Keratinocyte (primary cell): ENCODE measurements around the gene TMEM234. TPM values are rescaled to one million over a fixed set of nuclear protein-coding genes. Genes with fewer than 3 reads are reported as not detected.
A peak's percentile ranks its signal among the peaks of the same experiment; 100 is the strongest.

Experiments used
- DNase-seq: peaks from one replicate; pipeline ENCODE4 v3.0.0-alpha.2; 2011; ENCODE audit warnings: low read depth, missing footprints, low spot score
- FAIRE-seq: peaks from 2 replicates; lab custom pipeline; 2011; peaks lifted over from hg19 to GRCh38; lab: Jason Lieb, UNC
- H2AFZ ChIP-seq: 2 replicates; pipeline ENCODE4 v1.6.0; 2012; ENCODE audit warnings: low read length, control low read depth, inconsistent platforms; ENCODE audit not compliant: control insufficient read depth
- H3K27ac ChIP-seq: 2 replicates; pipeline ENCODE4 v1.5.1; 2011; ENCODE audit warnings: low read length; ENCODE audit not compliant: control insufficient read depth, insufficient read depth
- H3K27me3 ChIP-seq: 3 replicates; pipeline ENCODE4 v1.6.0; 2011; ENCODE audit warnings: low read length; ENCODE audit not compliant: control insufficient read depth, insufficient read depth; ENCODE audit errors: extremely low read depth
- H3K36me3 ChIP-seq, 2 experiments: 2 replicates in 1 of 2; 3 replicates in 1 of 2; pipeline ENCODE4 v1.5.1; 2011; ENCODE audit warnings: low read length in 2 of 2, mild to moderate bottlenecking in 1 of 2; ENCODE audit not compliant: control insufficient read depth in 2 of 2, insufficient read depth in 2 of 2; ENCODE audit errors: extremely low read depth in 1 of 2
- H3K4me1 ChIP-seq: 3 replicates; pipeline ENCODE4 v1.5.1; 2011; ENCODE audit warnings: low read length; ENCODE audit not compliant: control insufficient read depth, insufficient read depth; ENCODE audit errors: extremely low read depth
- H3K4me2 ChIP-seq: 3 replicates; pipeline ENCODE4 v1.6.0; 2011; ENCODE audit warnings: low read depth, low read length; ENCODE audit not compliant: control insufficient read depth, insufficient read depth; ENCODE audit errors: extremely low read depth
- H3K4me3 ChIP-seq, 3 experiments: fragments of 200-600 bp in 1 of 3; sonication (generic) in 1 of 3; 2 replicates in 2 of 3; 3 replicates in 1 of 3; pipeline ENCODE4 v1.5.1; 2011 to 2016; ENCODE audit warnings: low read length in 3 of 3, mild to moderate bottlenecking in 3 of 3, control low read depth in 2 of 3, inconsistent platforms in 1 of 3, low read depth in 1 of 3, mixed read lengths in 1 of 3, mixed run types in 1 of 3, moderate library complexity in 1 of 3; ENCODE audit not compliant: control insufficient read depth in 2 of 3, insufficient read depth in 2 of 3; ENCODE audit errors: extremely low read depth in 1 of 3
- H3K79me2 ChIP-seq: 2 replicates; pipeline ENCODE4 v1.6.0; 2012; ENCODE audit warnings: low read length; ENCODE audit not compliant: control insufficient read depth, insufficient read depth
- H3K9ac ChIP-seq: 3 replicates; pipeline ENCODE4 v1.6.0; 2011; ENCODE audit warnings: low read length; ENCODE audit not compliant: control insufficient read depth, insufficient read depth; ENCODE audit errors: extremely low read depth
- H3K9me1 ChIP-seq: 3 replicates; pipeline ENCODE4 v1.6.0; 2011; ENCODE audit warnings: low read length; ENCODE audit not compliant: control insufficient read depth, insufficient read depth; ENCODE audit errors: extremely low read depth
- H3K9me3 ChIP-seq: 2 replicates; pipeline ENCODE4 v1.5.1; 2012; ENCODE audit warnings: low read depth, low read length; ENCODE audit not compliant: control insufficient read depth
- H4K20me1 ChIP-seq: 3 replicates; pipeline ENCODE4 v1.6.0; 2011; ENCODE audit warnings: low read length; ENCODE audit not compliant: control insufficient read depth, insufficient read depth; ENCODE audit errors: extremely low read depth
- EZH2 ChIP-seq: IDR thresholded peaks from one replicate; pipeline ENCODE4 v1.6.1; 2012; ENCODE audit warnings: inconsistent platforms, mild to moderate bottlenecking, low read length, moderate library complexity
- dilution Hi-C: fragments of 300-500 bp; cut with MboI; formaldehyde crosslinking; loops from one replicate; pipeline ENCODE4 v1.7.0; 2020; ENCODE audit warnings: low sequenced_read_pairs; ENCODE audit not compliant: extremely low pct_ligation_motif_present
- polyA plus RNA-seq, 5 experiments: library from polyadenylated mRNA; depleted of rRNA in 3 of 5; stranded (reverse) in 3 of 5; stranded (forward) in 1 of 5; unstranded in 1 of 5; fragments of >200 nt; gene quantifications; 1 replicate in 1 of 5; 2 replicates in 3 of 5; 3 replicates in 1 of 5; pipeline versions ENCODE4 v1.2.1 to v1.2.3, GENCODE V29; 2011 to 2012; ENCODE audit warnings: missing spikeins in 2 of 5, low read depth in 1 of 5, low replicate concordance in 1 of 5
- TF ChIP-seq, protein P1 (sequence below), 3 experiments: IDR thresholded peaks in 1 of 3; conservative IDR thresholded peaks in 1 of 3; optimal IDR thresholded peaks in 1 of 3; 2 replicates in 2 of 3; 3 replicates in 1 of 3; pipeline versions ENCODE3 to v1.5.1; 2011; ENCODE audit warnings: low read length in 3 of 3, mild to moderate bottlenecking in 3 of 3, moderate library complexity in 2 of 3, control low read depth in 1 of 3, inconsistent platforms in 1 of 3; ENCODE audit not compliant: insufficient read depth in 2 of 3; ENCODE audit errors: extremely low read depth in 1 of 3

TMEM234 gene
- polyA plus RNA-seq, 1 donor (not counting 4 experiments of a cell fraction or from before 2014, with no cell fraction given), result 14.4 TPM

DNA sequence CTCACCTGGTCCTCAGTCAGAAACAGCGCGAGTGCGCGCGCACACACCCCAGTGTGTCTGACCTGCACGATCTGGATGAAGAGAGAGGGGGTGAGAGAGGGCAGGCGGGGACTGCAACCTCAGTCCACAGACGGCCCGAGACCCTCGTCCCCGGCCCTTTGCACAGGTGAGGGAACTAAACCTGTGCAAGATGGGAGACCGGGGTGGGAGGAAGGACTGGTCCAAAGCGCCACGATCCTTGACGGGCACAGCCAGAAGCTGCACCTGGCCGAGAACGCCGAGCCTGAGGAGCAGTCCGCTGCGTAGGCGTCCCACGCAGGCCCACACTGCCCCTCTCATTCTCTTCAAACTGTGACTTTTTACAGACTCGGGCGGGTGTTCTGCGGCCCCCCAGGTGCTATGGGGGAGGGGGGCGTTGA, 17.2 kb downstream of the TMEM234 start:
- no peaks in the 10 kb centered on the region for H3K9me1 ChIP-seq
- H3K4me2 ChIP-seq, result peak overlapping the region; percentile 98
- H3K9ac ChIP-seq, result peak overlapping the region; percentile 93
- H3K27me3 ChIP-seq, result no peaks in the 10 kb centered on the region
- peak overlapping the region; percentile 62 to 93 (median 78) for H3K4me3 ChIP-seq
- no peaks in the 10 kb centered on the region for H3K79me2 ChIP-seq
- peaks cover 23% of the 10 kb centered on the region for H3K4me1 ChIP-seq
- peak overlapping the region; percentile 79 for H2AFZ ChIP-seq
- FAIRE-seq (no peak), DNase-seq (no peak)
- H4K20me1 ChIP-seq, result no peaks in the 10 kb centered on the region
- peaks cover 0 to 3% of the 10 kb centered on the region in 2 experiments for H3K36me3 ChIP-seq
- H3K9me3 ChIP-seq, result no peaks in the 10 kb centered on the region
- dilution Hi-C loops, result no loop called here
- no peak for TF ChIP-seq EZH2
- TF ChIP-seq, protein P1, sequence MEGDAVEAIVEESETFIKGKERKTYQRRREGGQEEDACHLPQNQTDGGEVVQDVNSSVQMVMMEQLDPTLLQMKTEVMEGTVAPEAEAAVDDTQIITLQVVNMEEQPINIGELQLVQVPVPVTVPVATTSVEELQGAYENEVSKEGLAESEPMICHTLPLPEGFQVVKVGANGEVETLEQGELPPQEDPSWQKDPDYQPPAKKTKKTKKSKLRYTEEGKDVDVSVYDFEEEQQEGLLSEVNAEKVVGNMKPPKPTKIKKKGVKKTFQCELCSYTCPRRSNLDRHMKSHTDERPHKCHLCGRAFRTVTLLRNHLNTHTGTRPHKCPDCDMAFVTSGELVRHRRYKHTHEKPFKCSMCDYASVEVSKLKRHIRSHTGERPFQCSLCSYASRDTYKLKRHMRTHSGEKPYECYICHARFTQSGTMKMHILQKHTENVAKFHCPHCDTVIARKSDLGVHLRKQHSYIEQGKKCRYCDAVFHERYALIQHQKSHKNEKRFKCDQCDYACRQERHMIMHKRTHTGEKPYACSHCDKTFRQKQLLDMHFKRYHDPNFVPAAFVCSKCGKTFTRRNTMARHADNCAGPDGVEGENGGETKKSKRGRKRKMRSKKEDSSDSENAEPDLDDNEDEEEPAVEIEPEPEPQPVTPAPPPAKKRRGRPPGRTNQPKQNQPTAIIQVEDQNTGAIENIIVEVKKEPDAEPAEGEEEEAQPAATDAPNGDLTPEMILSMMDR (optimal IDR thresholded peaks at IDR 0.05 in 1 of 3, IDR thresholded peaks at IDR 0.05 in 1 of 3, conservative IDR thresholded peaks at IDR 0.05 in 1 of 3; ENCODE audit: extremely low read depth in 1 of 3, insufficient read depth in 2 of 3, low read length in 3 of 3), result no peak
- peak overlapping the region; percentile 65 for H3K27ac ChIP-seq

DNA sequence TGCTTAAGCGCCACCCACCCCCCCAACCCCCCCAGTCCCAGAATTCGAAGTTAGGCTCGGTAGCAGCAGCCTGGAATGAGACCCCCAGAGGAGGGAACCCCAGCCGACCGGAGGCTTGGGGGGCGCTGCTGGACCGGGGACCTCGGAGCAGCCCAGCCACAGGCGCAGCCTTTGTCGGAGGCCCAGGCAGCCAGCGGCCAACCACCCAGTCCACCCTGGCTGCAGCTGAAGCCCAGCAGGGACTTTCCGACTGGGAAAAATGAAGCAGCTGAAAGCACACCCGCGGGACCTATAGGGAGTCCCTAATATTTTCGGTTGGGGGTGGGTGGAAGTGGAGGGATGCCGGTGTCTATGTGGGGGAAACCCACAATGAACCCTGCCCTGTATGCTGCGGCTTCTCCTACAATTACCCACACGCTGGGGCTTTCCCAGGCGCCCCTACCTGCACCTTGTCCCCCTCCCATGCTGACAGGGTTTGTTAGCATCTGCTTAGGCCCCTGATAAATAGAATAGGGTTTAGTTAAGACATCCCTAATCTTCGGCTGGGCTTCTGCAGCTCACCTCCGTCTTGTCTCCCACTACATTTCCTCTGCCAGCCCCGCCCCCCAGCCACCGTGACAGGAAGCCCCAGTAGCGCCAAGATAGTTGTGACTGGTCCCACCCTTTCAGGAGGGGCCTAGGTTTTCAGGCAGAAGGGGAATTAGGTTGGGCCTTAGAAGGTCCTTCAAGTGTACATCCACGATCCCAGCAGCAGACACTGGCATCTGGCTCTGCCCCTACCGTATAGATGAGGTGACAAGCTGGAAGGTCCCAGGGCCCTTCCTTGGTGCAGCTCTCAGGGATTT, 20.9 kb downstream of the TMEM234 start:
- dilution Hi-C loops, result no loop called here
- H3K27ac ChIP-seq, result no peak overlapping the region
- FAIRE-seq, result no peak
- no peak for DNase-seq
- H3K9me1 ChIP-seq, result no peaks in the 10 kb centered on the region
- H2AFZ ChIP-seq, result peak overlapping the region; percentile 28
- H3K9me3 ChIP-seq, result no peaks in the 10 kb centered on the region
- peaks cover 6 to 14% of the 10 kb centered on the region in 2 experiments for H3K36me3 ChIP-seq
- peak overlapping the region; percentile 79 for H3K9ac ChIP-seq
- no peaks in the 10 kb centered on the region for H4K20me1 ChIP-seq
- no peaks in the 10 kb centered on the region for H3K79me2 ChIP-seq
- no peaks in the 10 kb centered on the region for H3K27me3 ChIP-seq
- peaks cover 24% of the 10 kb centered on the region for H3K4me1 ChIP-seq
- TF ChIP-seq, protein P1 (optimal IDR thresholded peaks at IDR 0.05 in 1 of 3, IDR thresholded peaks at IDR 0.05 in 1 of 3, conservative IDR thresholded peaks at IDR 0.05 in 1 of 3; ENCODE audit: extremely low read depth in 1 of 3, insufficient read depth in 2 of 3, low read length in 3 of 3), result no peak
- TF ChIP-seq EZH2, result no peak
- peak overlapping the region; percentile 90 for H3K4me2 ChIP-seq
- H3K4me3 ChIP-seq, result peak overlapping the region; percentile 40 to 73 (median 73)
